Fibroblast of skin of right quadriceps (primary cell): ENCODE results near the gene WBP2.
A peak's percentile ranks its signal among the peaks of the same experiment; 100 is the strongest.
"Not testable (repeated sequence)": the region's sequence is repeated elsewhere in the genome, so short reads cannot be mapped to it uniquely, and the experiment has no call there.

Source experiments
- DNase-seq: peaks from one replicate; pipeline ENCODE4 v3.0.0-alpha.2; 2013

WBP2 gene

GRCh38 chr17:75812096-75813013 is 42.8 kb downstream of the WBP2 start:
- DNase-seq: no peak

- no peak for DNase-seq
Measured at GRCh38 chr17:75811174-75811573, 44.0 kb downstream of the WBP2 start.

- DNase-seq: not testable (repeated sequence)
Measured at GRCh38 chr17:75810756-75811155, 44.4 kb downstream of the WBP2 start.

GRCh38 chr17:75810216-75810615 is 44.9 kb downstream of the WBP2 start:
- DNase-seq: no peak

- DNase-seq: no peak
Measured at GRCh38 chr17:75809631-75810111, 45.5 kb downstream of the WBP2 start.

GRCh38 chr17:75808905-75809621 is 46.1 kb downstream of the WBP2 start:
- peak; percentile 53 for DNase-seq

GRCh38 chr17:75808549-75808904 is 46.6 kb downstream of the WBP2 start:
- DNase-seq: no peak

GRCh38 chr17:75807861-75808260 is 47.3 kb downstream of the WBP2 start:
- DNase-seq: no peak

GRCh38 chr17:75806822-75807500 is 48.2 kb downstream of the WBP2 start:
- no peak for DNase-seq

- DNase-seq: no peak
Measured at GRCh38 chr17:75803883-75804282, 51.3 kb downstream of the WBP2 start.

GRCh38 chr17:75799402-75799801 is 55.7 kb downstream of the WBP2 start:
- DNase-seq: no peak

GRCh38 chr17:75795820-75796607 is 59.1 kb downstream of the WBP2 start:
- no peak for DNase-seq
